Coronary artery (tissue), 2 donors: ENCODE results near the gene CCDC121.

Source experiments
- DNase-seq: peaks from one replicate; pipeline ENCODE4 v3.0.0-alpha.2; 2017; ENCODE audit warnings: low spot score
- H3K27ac ChIP-seq, 2 donors: fragments of 200-600 bp; sonication (generic); one replicate each; pipeline ENCODE4 v1.5.1; 2016 to 2019
- H3K4me3 ChIP-seq: fragments of 200-600 bp; sonication (generic); 2 replicates; pipeline ENCODE4 v1.5.1; 2016; ENCODE audit warnings: mild to moderate bottlenecking, moderate library complexity
- TF ChIP-seq, protein P1 (sequence below): fragments of 200-600 bp; sonication (generic); IDR thresholded peaks from one replicate; pipeline ENCODE4 v1.5.1; 2019; ENCODE audit warnings: antibody characterized with exemption

The CCDC121 gene, protein sequence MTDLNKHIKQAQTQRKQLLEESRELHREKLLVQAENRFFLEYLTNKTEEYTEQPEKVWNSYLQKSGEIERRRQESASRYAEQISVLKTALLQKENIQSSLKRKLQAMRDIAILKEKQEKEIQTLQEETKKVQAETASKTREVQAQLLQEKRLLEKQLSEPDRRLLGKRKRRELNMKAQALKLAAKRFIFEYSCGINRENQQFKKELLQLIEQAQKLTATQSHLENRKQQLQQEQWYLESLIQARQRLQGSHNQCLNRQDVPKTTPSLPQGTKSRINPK

DNA sequence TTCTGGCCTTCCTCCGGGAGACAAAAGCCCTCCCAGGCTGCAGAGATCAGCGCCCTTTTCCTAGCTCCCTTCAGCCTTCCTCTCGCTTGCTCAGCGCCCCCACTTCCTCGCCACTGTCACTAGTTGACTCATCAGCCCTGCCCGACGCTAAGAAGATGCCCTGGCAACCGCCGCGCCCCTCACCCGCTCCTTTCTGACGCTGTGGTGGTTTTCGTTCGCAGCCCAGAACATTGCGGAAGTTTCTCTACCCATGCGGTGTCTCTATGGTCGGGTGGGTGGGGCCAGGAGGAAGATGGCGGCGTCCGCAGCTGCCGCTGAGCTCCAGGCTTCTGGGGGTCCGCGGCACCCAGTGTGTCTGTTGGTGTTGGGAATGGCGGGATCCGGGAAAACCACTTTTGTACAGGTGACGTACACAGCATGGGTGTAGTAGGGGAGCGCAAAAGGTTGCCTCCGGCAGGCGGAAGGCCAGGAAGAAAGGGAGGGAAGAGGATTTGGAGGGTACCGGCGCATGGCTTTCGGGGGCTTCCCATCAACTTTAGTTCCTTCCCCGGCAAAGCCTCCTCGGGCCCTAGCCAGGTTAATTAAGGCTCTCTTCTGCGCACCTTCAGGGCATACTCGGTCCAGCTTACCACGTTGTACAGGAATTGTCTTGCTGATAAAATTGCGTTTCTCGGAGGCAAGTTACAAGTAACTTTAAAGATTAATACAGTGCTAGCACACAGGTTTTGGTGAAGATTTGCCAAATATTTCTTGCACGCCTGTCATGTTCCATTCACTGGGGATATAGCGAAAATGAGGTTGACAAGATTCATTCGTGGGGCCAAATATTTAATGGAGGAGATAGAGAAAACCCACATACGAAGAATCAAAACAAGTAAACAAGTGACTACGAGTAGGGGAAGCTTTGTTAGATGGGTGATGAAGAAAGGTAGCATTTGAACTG is at the start of gene CCDC121, which contains the start of gene GPN1:
Gene CCDC121 (minus strand): TSS at position 246 of the 943 bp plus-strand sequence. CDS start 1,213 bp downstream, outside the sequence.
Gene GPN1 (plus strand): TSS at position 284 of the 943 bp plus-strand sequence. CDS start 9 bp downstream, at position 293.
- H3K4me3 ChIP-seq, result peak within 1 kb of the TSS; percentile 83
- DNase-seq, result peak; percentile 91
- TF ChIP-seq, protein P1, sequence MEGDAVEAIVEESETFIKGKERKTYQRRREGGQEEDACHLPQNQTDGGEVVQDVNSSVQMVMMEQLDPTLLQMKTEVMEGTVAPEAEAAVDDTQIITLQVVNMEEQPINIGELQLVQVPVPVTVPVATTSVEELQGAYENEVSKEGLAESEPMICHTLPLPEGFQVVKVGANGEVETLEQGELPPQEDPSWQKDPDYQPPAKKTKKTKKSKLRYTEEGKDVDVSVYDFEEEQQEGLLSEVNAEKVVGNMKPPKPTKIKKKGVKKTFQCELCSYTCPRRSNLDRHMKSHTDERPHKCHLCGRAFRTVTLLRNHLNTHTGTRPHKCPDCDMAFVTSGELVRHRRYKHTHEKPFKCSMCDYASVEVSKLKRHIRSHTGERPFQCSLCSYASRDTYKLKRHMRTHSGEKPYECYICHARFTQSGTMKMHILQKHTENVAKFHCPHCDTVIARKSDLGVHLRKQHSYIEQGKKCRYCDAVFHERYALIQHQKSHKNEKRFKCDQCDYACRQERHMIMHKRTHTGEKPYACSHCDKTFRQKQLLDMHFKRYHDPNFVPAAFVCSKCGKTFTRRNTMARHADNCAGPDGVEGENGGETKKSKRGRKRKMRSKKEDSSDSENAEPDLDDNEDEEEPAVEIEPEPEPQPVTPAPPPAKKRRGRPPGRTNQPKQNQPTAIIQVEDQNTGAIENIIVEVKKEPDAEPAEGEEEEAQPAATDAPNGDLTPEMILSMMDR, result no peak
- H3K27ac ChIP-seq, result peak within 1 kb of the TSS; percentile 44 to 75

DNA sequence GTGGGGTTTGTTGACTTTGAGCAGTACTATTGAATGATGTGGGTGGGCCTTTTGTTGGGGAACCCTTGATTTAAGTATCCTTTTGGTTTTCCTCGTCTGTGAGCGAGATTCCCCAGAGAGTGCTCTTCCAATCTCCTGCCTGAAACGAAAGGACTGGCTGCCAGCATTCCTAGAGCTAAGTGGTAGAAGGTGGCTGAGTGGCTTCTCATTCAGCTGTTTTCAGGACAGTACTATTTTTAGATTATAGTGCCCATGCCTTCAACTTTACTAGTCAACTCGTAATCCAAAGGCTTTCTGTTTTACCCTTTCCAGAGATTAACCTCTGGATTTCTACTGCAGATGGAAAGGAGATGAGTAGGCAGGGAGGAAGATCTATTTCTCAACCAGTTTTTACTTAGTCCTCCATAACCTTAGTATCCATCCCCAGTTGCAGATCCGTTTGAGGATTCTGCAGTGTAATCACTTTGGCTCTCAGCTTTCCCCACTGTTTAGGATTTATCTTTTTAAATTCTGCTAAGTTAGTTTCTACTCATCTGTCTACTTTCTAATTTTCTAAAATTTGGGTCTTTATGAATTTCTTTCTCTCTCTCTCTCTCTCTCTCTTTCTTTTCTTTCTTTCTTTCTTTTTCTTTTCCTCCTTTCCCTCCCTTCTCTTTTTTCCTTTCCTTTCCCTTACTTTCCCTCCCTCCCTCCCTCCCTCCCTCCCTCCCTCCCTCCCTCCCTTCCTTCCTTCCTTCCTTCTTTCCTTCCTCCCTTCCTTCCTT is 44.1 kb upstream of the CCDC121 start:
- no peak for DNase-seq
- TF ChIP-seq, protein P1, result no peak
- Histone ChIP-seq H3K4me3 (no peak overlapping the region), H3K27ac (no peak overlapping the region)

DNA sequence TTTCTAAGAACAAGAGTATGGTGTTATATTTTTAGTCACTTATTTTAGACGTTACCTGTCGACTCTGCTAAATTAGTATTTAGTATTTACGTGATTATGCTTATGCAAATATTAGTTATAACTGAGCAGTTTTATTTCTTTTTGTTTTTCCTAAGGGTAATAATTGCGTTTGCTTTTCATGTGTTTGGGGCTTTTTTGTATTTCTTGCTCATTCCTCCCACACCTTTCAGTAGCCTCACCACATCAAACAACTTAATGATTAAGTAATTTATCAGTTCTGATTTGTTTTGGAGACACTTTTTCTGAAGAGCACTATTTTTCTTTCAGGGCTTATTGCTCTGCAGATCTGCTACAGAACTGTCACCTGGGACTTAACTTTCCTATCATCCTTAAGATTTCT is 42.4 kb upstream of the CCDC121 start:
- H3K27ac ChIP-seq, result no peak overlapping the region
- TF ChIP-seq, protein P1, result no peak
- H3K4me3 ChIP-seq, result no peak overlapping the region
- DNase-seq, result no peak

DNA sequence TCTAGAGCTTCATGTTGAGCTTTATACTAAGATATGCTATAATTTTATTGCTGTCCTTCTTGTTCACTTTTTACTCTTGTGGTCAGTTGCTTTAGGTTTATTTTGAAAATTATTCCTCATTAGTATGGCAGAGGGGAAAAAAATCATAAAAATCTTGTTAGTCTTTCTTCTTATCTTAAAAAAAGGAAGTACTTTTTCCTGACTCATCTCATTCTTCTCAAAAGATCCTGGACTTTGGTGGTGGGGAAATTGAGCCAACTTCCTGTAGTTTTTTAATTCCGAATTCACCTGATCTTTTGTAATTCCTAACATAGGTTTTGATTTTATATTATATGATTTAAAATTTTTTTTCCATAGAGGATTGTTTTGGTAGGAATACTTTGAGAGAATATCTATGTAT is 38.6 kb upstream of the CCDC121 start:
- TF ChIP-seq, protein P1, result no peak
- Histone ChIP-seq H3K27ac (no peak overlapping the region), H3K4me3 (no peak overlapping the region)
- no peak for DNase-seq

DNA sequence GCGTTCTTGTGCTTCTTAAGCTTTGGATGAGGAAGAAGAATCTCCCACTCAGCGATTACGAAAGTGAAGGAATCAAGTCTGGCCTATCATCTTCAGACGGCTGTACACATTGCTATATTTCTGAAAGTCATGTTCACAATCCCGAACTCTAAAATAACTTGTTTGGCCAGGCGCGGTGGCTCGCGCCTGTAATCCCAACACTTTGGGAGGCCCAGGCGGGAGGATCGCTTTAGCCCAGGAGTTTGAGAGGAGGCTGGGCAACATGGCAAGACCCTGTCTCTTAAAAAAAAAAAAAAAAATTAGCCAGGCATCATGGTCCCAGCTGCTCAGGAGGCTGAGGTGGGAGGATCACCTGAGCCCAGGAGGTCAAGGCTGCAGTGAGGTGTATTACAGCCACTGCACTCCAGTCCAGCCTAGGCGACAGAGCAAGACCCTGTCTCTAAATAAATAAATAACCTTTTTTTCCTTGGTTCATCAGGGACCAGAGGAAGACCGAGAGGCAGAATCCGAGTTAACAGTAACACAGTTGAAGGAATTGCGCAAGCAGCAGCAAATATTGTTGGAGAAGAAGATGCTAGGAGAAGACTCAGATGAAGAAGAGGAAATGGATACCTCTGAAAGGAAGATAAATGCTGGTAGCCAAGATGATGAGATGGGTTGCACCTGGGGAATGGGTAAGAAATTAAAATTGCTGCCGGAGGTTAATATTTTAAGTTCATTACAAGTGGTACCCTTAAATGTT is 36.0 kb upstream of the CCDC121 start:
- Histone ChIP-seq H3K4me3 (peak overlapping the region; percentile 89), H3K27ac (no peak overlapping the region)
- TF ChIP-seq, protein P1, result no peak
- no peak for DNase-seq

DNA sequence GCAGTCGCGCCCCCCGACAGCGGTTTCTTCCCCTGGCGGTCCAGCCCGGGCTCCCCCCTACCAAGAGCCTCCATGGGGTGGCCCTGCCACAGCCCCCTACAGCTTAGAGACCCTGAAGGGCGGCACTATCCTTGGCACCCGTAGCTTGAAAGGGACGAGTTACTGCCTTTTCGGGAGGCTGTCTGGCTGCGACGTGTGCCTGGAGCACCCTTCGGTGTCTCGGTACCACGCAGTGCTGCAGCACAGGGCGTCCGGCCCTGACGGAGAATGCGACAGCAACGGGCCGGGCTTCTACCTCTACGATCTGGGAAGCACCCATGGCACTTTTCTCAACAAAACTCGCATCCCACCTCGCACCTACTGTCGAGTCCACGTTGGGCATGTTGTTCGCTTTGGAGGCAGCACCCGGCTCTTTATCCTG is 35.4 kb upstream of the CCDC121 start:
- Histone ChIP-seq H3K4me3 (peak overlapping the region; percentile 89), H3K27ac (peak overlapping the region; percentile 79 to 95)
- TF ChIP-seq, protein P1, result no peak
- DNase-seq, result no peak
